NCI-H82 (cell line): ENCODE data around the gene TTC39A.

ENCODE experiments used
- DNase-seq: peaks from one replicate; lab custom pipeline; 2025; lab: John Stamatoyannopoulos, UW

The TTC39A gene

GRCh38 chr1:51297401-51298321 is 32.7 kb downstream of the TTC39A start:
- no peak for DNase-seq

DNA sequence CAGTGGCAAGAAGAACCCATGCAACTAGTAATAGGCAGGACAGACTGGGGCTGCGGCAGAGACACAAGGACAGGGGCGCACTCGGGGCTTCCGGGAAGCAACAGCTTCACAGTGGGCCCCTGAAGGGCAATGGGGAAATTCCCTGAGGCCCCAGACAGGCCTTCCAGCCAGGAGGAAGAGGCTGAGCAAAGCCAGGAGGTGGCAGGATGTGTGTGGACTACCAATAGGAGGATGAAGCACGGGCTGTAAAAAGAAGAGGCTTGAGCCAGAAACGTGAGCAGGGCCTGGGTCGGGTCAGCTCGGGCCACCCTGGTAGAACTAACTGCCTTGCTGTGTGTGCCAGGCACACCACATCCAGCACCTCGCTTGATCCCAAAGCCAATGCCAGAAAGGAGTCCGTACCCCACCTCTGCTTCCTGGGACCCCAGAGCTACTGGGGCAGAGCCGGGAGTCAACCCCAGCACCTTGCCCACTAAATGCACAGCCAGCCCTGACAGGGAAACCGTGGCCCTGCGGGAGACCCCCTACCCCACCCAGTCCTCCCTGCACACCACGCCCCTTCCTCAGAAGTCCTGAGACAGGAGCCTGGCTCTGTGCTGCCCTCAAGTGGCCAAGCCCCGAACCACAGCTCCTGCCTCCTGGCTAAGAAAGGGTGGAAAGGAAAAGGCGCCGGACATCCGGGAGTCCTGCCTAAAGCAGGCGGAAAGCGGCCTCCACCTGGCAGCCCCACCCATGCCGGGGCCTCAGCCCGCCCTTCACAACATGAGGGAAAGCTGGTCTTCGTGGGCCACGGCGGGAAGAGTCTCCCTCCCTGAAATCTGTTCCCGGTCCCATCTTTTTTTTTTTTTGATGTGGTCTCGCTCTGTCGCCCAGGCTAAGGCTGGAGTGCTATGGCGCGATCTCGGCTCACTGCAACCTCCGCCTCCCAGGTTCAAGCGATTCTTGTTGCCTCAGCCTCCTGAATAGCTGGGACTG is 33.7 kb downstream of the TTC39A start:
- DNase-seq, result peak; percentile 93

DNA sequence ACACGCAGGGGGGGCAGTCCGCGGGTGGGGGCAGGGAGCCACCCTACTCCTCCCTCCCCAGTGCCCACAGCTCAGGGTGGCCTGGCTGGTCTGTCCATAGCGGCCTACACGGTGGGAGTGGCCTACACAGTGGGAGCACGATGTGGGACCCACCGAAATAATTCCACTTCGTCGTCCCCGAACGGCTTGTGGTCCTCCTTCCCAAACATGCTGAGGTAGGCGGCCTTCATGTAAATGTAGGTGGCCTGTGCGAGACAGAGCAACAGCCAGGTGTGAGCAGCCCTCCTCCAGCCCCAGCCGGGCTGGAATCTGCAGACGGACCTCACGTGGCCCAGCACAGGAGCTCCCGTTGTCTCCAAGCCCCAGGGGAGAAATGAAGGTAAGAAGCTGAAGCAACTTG is 34.4 kb downstream of the TTC39A start:
- DNase-seq, result no peak

DNA sequence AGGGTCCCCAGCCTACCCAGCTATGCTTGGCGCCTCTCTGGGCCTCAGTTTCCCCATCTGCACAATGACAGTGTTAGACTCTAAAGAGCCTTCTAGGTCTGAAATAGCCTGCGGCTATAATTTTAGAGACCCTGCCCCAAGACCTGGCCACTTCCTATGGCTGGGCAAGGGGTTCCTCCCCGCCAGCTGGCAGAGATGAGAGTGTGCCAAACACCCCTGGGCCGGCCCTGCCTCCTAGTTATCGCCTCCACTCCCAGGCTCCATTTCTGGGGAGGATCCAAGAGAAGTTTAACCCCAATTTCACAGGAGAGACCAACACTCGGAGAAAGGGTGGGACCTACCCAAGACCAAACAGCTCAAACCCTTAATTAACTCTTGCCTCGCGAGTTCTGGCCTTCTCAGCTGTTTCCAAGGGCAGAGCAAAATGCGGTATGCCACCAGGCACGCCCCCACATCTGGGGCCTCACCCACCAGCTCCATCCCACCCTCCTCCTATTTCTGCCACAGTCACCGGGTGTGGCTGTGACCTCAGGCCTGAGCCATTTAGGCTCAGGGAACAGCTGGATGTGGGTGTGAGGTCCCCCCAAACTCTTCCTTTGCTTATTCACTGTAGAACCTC is 35.7 kb downstream of the TTC39A start:
- no peak for DNase-seq

- no peak for DNase-seq
Observed at GRCh38 chr1:51293898-51294515, 36.4 kb downstream of the TTC39A start.

DNA sequence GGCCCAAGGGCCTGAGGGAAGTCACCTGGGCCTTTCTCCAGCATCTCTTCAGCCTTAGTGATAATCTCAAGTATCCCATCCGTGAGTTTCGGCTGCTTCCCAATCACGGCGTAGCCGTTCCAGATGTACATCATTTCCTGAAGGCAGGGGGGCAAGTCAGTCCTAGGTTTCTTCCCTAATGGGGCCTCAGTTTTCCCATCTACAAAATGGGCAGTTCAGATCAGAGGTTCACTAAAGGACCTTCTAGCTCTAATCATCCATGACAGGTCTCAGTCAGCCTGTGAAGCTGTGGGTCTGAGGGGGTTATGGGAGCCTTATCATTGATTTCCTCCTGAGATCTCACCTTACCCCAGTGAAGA is 39.9 kb downstream of the TTC39A start:
- DNase-seq, result no peak

DNA sequence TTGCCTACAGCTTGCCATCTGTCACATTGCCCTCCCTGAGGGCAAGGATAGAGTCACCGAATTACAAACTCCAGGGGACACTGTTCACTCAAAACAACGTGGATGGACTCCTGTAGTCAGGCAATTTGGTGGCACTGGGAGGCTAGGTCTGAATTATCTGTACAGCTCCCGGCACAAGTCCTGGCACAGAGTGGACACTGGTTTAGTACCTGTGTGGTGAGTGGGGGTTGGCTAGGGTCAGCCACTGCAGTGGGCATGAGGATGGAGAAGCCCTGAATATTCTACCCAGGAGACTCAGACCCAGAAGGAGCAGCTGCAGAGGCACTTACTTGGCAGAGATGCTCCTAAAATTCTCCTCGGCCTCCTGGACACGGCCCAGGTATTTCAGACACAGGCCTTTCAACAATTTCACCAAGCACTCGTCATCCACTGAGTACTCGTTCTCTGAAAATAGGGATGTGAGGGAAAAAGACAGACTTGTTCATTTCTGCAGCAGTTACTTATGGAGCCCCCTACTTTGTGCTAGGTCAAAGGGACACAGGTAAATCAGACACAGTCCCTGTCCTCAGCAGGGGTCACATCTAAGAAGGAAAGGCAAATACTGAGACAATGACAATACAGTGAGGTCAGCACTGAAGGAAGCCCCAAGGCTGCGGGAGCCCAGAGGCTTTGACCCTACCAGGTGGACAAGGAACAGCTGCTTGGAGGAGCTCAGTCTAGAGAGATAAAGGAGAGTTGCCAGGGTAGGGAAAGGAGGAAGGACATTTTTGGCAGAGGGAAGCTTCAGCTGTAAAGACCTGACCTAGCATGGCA is 40.5 kb downstream of the TTC39A start:
- no peak for DNase-seq

DNA sequence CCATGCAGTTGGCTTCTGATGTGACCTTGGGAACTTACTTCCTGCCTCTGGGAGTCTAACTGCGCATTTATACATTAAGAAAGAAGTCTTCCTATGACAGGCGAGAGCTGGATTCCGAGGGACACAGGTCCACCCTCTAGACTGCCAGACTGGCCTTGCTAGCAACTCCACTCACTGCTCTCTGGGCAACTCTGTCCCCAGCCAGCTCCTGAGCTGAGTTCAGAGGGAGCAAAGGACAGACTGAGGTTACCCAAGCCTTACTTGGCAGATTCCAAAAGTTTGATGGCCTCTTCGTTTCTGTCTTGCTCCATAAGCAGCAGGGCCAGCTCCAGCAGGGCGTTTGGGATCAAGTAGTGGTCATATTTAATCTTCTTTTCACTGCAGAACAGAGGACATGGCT is 41.8 kb downstream of the TTC39A start:
- DNase-seq, result no peak

GRCh38 chr1:51287966-51288365 is 42.4 kb downstream of the TTC39A start:
- no peak for DNase-seq

- no peak for DNase-seq
Observed at GRCh38 chr1:51285055-51285454, 45.3 kb downstream of the TTC39A start.

DNA sequence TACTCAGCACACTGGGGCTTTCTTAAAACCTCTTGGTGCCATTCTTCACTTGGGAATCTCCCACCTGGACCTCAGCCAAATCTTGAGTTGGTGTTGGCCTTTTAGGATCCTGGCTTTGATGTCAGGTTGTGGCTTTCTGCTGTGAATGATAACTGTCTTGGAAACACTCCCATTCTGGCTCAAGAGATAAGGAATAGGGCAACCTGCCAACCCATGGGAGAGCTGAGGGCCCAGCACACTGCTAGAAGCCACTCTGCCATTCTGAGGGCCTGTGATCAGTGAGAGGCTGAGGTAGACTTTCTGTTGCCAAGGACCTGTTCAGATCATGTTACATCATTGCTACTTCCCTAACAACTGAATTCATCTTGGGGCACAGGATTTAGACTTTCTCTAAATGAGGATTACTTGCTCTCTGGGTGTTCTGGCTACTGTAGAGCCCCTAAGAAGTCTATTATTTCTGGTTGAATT is 45.8 kb downstream of the TTC39A start:
- DNase-seq, result no peak

- DNase-seq, result no peak
Observed at GRCh38 chr1:51283979-51284378, 46.4 kb downstream of the TTC39A start.

DNA sequence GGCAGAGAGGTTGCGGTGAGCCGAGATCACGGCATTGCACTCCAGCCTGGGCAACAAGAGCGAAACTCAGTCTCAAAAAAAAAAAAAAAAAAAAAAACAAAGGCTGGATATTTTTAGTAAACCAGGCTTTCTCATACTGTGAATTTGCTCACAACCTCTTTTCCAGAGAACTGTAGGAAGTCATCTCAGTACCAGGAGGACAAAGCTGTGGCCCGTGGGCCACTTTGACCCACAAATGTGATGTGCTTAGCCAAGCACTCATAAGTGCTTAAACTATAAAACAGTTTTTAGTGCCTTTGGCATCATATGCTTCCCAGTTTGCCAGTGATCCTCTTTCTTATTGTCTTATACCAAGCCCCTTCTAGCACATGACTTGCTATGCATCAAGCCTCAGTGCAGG is 47.8 kb downstream of the TTC39A start:
- no peak for DNase-seq

DNA sequence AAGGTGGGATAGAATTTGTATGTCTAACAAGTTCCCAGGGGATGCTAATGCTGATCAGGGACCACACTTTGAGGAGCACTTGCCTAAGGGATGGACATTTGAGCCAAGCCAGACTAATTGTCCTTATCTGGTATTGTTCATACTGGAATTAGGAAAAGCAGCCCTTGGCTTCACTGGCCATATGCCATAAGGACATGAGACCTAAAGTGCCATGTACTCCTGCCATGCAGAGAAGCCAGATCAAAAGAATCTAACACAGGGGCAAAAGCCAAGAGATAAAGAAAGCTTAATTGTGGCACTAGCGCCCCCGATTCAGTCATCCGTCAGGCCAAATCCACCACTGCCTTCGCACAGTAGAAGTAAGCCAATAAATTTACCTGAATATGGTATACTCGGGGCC is 48.6 kb downstream of the TTC39A start:
- no peak for DNase-seq

- no peak for DNase-seq
Observed at GRCh38 chr1:51280321-51280978, 49.9 kb downstream of the TTC39A start.

DNA sequence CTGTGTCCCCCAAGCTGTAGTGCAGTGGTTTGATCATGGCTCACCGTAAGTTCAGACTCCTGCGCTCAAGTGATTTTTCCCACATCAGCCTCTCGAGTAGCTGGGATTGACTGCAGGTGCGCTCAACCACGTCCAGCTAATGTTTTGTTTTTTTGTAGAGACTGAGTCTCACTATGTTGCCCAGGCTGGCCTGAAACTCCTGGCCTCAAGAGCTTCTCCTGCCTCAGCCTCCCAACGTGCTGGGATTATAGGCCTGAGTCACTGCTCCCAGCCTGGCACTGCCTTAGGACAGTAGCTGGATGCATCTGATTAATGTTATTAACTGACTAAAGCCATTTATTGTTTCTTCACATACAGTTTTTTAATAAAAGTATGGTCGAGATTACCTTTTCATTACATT is 54.1 kb downstream of the TTC39A start:
- no peak for DNase-seq

- DNase-seq, result no peak
Observed at GRCh38 chr1:51274676-51275075, 55.7 kb downstream of the TTC39A start.

GRCh38 chr1:51272916-51273315 is 57.4 kb downstream of the TTC39A start:
- DNase-seq, result no peak

DNA sequence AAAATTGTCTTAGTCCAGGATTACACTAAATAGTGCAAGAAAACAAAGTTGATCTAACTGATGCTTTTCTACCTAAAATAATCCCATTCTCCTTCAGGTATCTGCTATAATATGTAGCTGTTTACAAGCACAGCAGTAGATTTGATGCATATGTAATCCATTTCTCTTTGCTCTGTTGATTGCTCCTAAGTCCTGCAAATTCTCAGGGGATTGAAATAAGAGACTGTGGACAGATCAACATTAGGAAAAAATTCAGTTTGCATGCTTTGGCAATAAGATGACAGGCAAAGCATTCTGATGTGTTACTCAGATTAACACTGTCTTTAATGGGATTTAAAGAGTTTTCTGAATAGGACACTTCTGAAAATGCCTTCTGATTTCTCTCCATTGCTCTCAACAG is 59.6 kb downstream of the TTC39A start:
- DNase-seq, result no peak

- DNase-seq, result no peak
Observed at GRCh38 chr1:51268634-51269033, 61.7 kb downstream of the TTC39A start.
